Measurements from ENCODE around the gene DNAJC5.
"Not testable (repeated sequence)": the region's sequence is repeated elsewhere in the genome, so short reads cannot be mapped to it uniquely, and the experiment has no call there.

The DNAJC5 gene

DNA sequence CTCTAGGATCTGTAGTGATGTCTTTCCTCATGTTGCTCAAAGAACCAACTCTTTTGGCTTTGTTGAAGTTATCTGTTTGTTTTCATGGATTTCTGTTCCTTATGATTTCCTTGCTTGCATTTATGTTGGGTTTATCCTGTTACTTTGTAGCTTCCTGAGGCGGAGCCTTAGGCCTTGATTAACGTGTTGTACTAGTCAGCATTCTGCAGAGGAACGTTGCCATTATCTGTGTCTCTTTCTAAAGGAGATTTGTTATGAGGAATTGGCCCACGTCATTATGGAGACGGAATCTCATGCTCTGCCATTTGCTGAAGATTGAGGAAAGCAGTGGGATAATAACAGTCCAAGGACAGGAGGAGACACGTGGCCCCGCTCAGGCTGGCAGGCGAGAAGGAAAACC, 31.4 kb downstream of the DNAJC5 start:
- Histone ChIP-seq H2BK15ac (ENCODE audit: low read length) (no peak overlapping the region), H3K9ac (ENCODE audit: low read depth, low read length, poor library complexity) (no peak overlapping the region), H2AFZ (ENCODE audit: low read length) (no peak overlapping the region), H3K14ac (ENCODE audit: low read length) (no peak overlapping the region), H3K4me3 (ENCODE audit: low read length in 2 of 2) (no peak overlapping the region), H4K8ac (ENCODE audit: low read depth, low read length) (no peak overlapping the region), H3K36me3 (replicated peaks in 1 of 2; ENCODE audit: control insufficient read depth in 2 of 2, insufficient read depth in 2 of 2, low read length in 2 of 2) (peaks cover 24 to 57% of the 10 kb centered on the region in 2 donors), H3K23ac (ENCODE audit: low read depth, low read length, poor library complexity) (no peak overlapping the region), H2BK5ac (ENCODE audit: low read length) (no peak overlapping the region), H3K79me1 (ENCODE audit: low read depth, low read length) (peaks cover 4% of the 10 kb centered on the region), H2BK120ac (ENCODE audit: low read depth, low read length) (no peak overlapping the region), H2BK12ac (ENCODE audit: low read length) (no peak overlapping the region), H2AK5ac (ENCODE audit: low read depth, low read length) (no peak overlapping the region), H4K91ac (ENCODE audit: low read depth, low read length, poor library complexity) (no peak overlapping the region), H3K18ac (ENCODE audit: low read length) (no peak overlapping the region), H3K4me2 (ENCODE audit: insufficient read depth, low read length, poor library complexity, severe bottlenecking) (no peak overlapping the region), H3K4me1 (ENCODE audit: control insufficient read depth in 2 of 2, insufficient read depth in 1 of 2, low read depth in 1 of 2, low read length in 2 of 2) (no peaks in the 10 kb centered on the region), H3K27ac (replicated peaks; ENCODE audit: low read length) (no peak overlapping the region), H3K4ac (ENCODE audit: low read length) (no peak overlapping the region), H3K9me3 (replicated peaks in 1 of 2; ENCODE audit: control insufficient read depth in 2 of 2, insufficient read depth in 1 of 2, low read depth in 1 of 2, low read length in 2 of 2) (no peaks in the 10 kb centered on the region), H3K27me3 (ENCODE audit: control insufficient read depth in 3 of 3, insufficient read depth in 3 of 3, low read depth in 1 of 3, low read length in 3 of 3) (no peaks in the 10 kb centered on the region)
- WGBS, 2 donors (ENCODE audit: extremely low coverage in 2 of 2, insufficient read length in 2 of 2, insufficient replicate concordance in 1 of 2) = no CpG with 5 or more reads among the region's 8 CpGs
- no peak for DNase-seq (ENCODE audit: low spot score)

DNA sequence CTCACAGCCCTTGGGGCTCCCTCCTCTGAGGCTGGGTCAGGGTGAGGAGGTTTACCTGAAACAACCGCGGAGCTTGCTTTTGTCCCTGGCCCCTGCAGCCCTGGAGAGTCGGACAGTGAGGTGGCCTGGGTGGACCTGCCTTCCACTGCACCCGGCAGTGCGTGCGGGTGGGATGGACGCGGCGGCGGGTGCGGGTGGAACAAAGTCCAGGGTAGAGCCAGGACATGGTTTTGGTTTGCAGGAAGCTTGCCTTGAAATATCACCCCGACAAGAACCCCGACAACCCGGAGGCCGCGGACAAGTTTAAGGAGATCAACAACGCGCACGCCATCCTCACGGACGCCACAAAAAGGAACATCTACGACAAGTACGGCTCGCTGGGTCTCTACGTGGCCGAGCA, 34.1 kb downstream of the DNAJC5 start:
- Histone ChIP-seq H3K9ac (ENCODE audit: low read depth, low read length, poor library complexity) (no peak overlapping the region), H3K4me2 (ENCODE audit: insufficient read depth, low read length, poor library complexity, severe bottlenecking) (no peak overlapping the region)

GRCh38 chr20:63929473-63929883, 34.6 kb downstream of the DNAJC5 start:
- not testable (repeated sequence) for H3K18ac ChIP-seq (ENCODE audit: low read length); H2BK12ac ChIP-seq (ENCODE audit: low read length); H2BK120ac ChIP-seq (ENCODE audit: low read depth, low read length); H3K79me1 ChIP-seq (ENCODE audit: low read depth, low read length); H2AK5ac ChIP-seq (ENCODE audit: low read depth, low read length); H2BK15ac ChIP-seq (ENCODE audit: low read length); H3K14ac ChIP-seq (ENCODE audit: low read length); H3K9me3 ChIP-seq (replicated peaks in 1 of 2; ENCODE audit: control insufficient read depth in 2 of 2, insufficient read depth in 1 of 2, low read depth in 1 of 2, low read length in 2 of 2); H3K27me3 ChIP-seq (ENCODE audit: control insufficient read depth in 3 of 3, insufficient read depth in 3 of 3, low read depth in 1 of 3, low read length in 3 of 3); H3K9ac ChIP-seq (ENCODE audit: low read depth, low read length, poor library complexity); H2AFZ ChIP-seq (ENCODE audit: low read length); H4K8ac ChIP-seq (ENCODE audit: low read depth, low read length); H4K91ac ChIP-seq (ENCODE audit: low read depth, low read length, poor library complexity); H3K4ac ChIP-seq (ENCODE audit: low read length); H3K4me1 ChIP-seq (ENCODE audit: control insufficient read depth in 2 of 2, insufficient read depth in 1 of 2, low read depth in 1 of 2, low read length in 2 of 2); H3K27ac ChIP-seq (replicated peaks; ENCODE audit: low read length); H3K4me3 ChIP-seq (ENCODE audit: low read length in 2 of 2); H3K23ac ChIP-seq (ENCODE audit: low read depth, low read length, poor library complexity); H3K4me2 ChIP-seq (ENCODE audit: insufficient read depth, low read length, poor library complexity, severe bottlenecking); DNase-seq (ENCODE audit: low spot score)
- H2BK5ac ChIP-seq (ENCODE audit: low read length) = peak overlapping the region; percentile 28
- peaks cover 40 to 77% of the 10 kb centered on the region in 2 donors for H3K36me3 ChIP-seq (replicated peaks in 1 of 2; ENCODE audit: control insufficient read depth in 2 of 2, insufficient read depth in 2 of 2, low read length in 2 of 2)
- no CpG with 5 or more reads among the region's 31 CpGs for WGBS, 2 donors (ENCODE audit: extremely low coverage in 2 of 2, insufficient read length in 2 of 2, insufficient replicate concordance in 1 of 2)

More for the DNA sequence above, 34.1 kb downstream of the DNAJC5 start:
- no peak overlapping the region for H4K8ac ChIP-seq (ENCODE audit: low read depth, low read length)
- H2AFZ ChIP-seq (ENCODE audit: low read length) = no peak overlapping the region
- H3K4ac ChIP-seq (ENCODE audit: low read length) = no peak overlapping the region
- H3K18ac ChIP-seq (ENCODE audit: low read length) = no peak overlapping the region
- H3K14ac ChIP-seq (ENCODE audit: low read length) = no peak overlapping the region
- H2AK5ac ChIP-seq (ENCODE audit: low read depth, low read length) = no peak overlapping the region
- DNase-seq (ENCODE audit: low spot score) = no peak
- no peak overlapping the region for H4K91ac ChIP-seq (ENCODE audit: low read depth, low read length, poor library complexity)
- H3K79me1 ChIP-seq (ENCODE audit: low read depth, low read length) = peaks cover 4% of the 10 kb centered on the region
- no peak overlapping the region for H3K27ac ChIP-seq (replicated peaks; ENCODE audit: low read length)
- H2BK5ac ChIP-seq (ENCODE audit: low read length) = peak overlapping the region; percentile 28
- H3K23ac ChIP-seq (ENCODE audit: low read depth, low read length, poor library complexity) = peak overlapping the region; percentile 61
- no peak overlapping the region for H2BK120ac ChIP-seq (ENCODE audit: low read depth, low read length)
- no CpG with 5 or more reads among the region's 26 CpGs for WGBS, 2 donors (ENCODE audit: extremely low coverage in 2 of 2, insufficient read length in 2 of 2, insufficient replicate concordance in 1 of 2)
- peaks cover 40 to 73% of the 10 kb centered on the region in 2 donors for H3K36me3 ChIP-seq (replicated peaks in 1 of 2; ENCODE audit: control insufficient read depth in 2 of 2, insufficient read depth in 2 of 2, low read length in 2 of 2)
- no peak overlapping the region for H2BK12ac ChIP-seq (ENCODE audit: low read length)
- peak overlapping the region in 1 of 2 donors; percentile 26 for H3K4me3 ChIP-seq (ENCODE audit: low read length in 2 of 2)
- no peaks in the 10 kb centered on the region for H3K4me1 ChIP-seq (ENCODE audit: control insufficient read depth in 2 of 2, insufficient read depth in 1 of 2, low read depth in 1 of 2, low read length in 2 of 2)
- no peak overlapping the region for H2BK15ac ChIP-seq (ENCODE audit: low read length)
- no peaks in the 10 kb centered on the region for H3K27me3 ChIP-seq (ENCODE audit: control insufficient read depth in 3 of 3, insufficient read depth in 3 of 3, low read depth in 1 of 3, low read length in 3 of 3)
- no peaks in the 10 kb centered on the region for H3K9me3 ChIP-seq (replicated peaks in 1 of 2; ENCODE audit: control insufficient read depth in 2 of 2, insufficient read depth in 1 of 2, low read depth in 1 of 2, low read length in 2 of 2)

GRCh38 chr20:63930971-63931553, 36.1 kb downstream of the DNAJC5 start:
- Histone ChIP-seq H3K4ac (ENCODE audit: low read length) (no peak overlapping the region), H3K23ac (ENCODE audit: low read depth, low read length, poor library complexity) (no peak overlapping the region), H3K18ac (ENCODE audit: low read length) (peak overlapping the region; percentile 18), H2BK5ac (ENCODE audit: low read length) (no peak overlapping the region), H3K4me3 (ENCODE audit: low read length in 2 of 2) (no peak overlapping the region), H3K9me3 (replicated peaks in 1 of 2; ENCODE audit: control insufficient read depth in 2 of 2, insufficient read depth in 1 of 2, low read depth in 1 of 2, low read length in 2 of 2) (no peaks in the 10 kb centered on the region), H3K14ac (ENCODE audit: low read length) (no peak overlapping the region), H3K4me2 (ENCODE audit: insufficient read depth, low read length, poor library complexity, severe bottlenecking) (no peak overlapping the region), H2BK120ac (ENCODE audit: low read depth, low read length) (no peak overlapping the region), H3K4me1 (ENCODE audit: control insufficient read depth in 2 of 2, insufficient read depth in 1 of 2, low read depth in 1 of 2, low read length in 2 of 2) (no peaks in the 10 kb centered on the region), H3K79me1 (ENCODE audit: low read depth, low read length) (peaks cover 2% of the 10 kb centered on the region), H3K9ac (ENCODE audit: low read depth, low read length, poor library complexity) (no peak overlapping the region), H3K27ac (replicated peaks; ENCODE audit: low read length) (no peak overlapping the region), H4K8ac (ENCODE audit: low read depth, low read length) (peak overlapping the region; percentile 76), H2AFZ (ENCODE audit: low read length) (no peak overlapping the region), H2AK5ac (ENCODE audit: low read depth, low read length) (no peak overlapping the region), H4K91ac (ENCODE audit: low read depth, low read length, poor library complexity) (peak overlapping the region; percentile 60), H3K36me3 (replicated peaks in 1 of 2; ENCODE audit: control insufficient read depth in 2 of 2, insufficient read depth in 2 of 2, low read length in 2 of 2) (peaks cover 50 to 93% of the 10 kb centered on the region in 2 donors), H2BK15ac (ENCODE audit: low read length) (no peak overlapping the region), H3K27me3 (ENCODE audit: control insufficient read depth in 3 of 3, insufficient read depth in 3 of 3, low read depth in 1 of 3, low read length in 3 of 3) (no peaks in the 10 kb centered on the region), H2BK12ac (ENCODE audit: low read length) (no peak overlapping the region)
- DNase-seq (ENCODE audit: low spot score) = no peak
- WGBS, 2 donors (ENCODE audit: extremely low coverage in 2 of 2, insufficient read length in 2 of 2, insufficient replicate concordance in 1 of 2) = no CpG with 5 or more reads among the region's 37 CpGs
